OCI-LY1 (cell line): Measurements from ENCODE around the gene WWOX.

Experiments
- CTCF ChIP-seq: fragments of 200-600 bp; sonication (generic), shearing (Covaris generic); IDR thresholded peaks from 2 replicates; pipeline ENCODE4 v1.5.1; 2017; ENCODE audit warnings: mild to moderate bottlenecking, antibody characterized with exemption, low read length, moderate library complexity, mixed read lengths
- EZH2 ChIP-seq: fragments of 200-600 bp; sonication (generic), shearing (Covaris generic); IDR thresholded peaks from 2 replicates; pipeline ENCODE4 v1.8.0; 2017; ENCODE audit warnings: borderline replicate concordance, mixed run types, mild to moderate bottlenecking, antibody characterized with exemption, low read length, moderate library complexity, mixed read lengths

- TF ChIP-seq CTCF (no peak), EZH2 (no peak)
Measured at GRCh38 chr16:79195938-79196337, 1096.5 kb downstream of the WWOX start.
